Pancreas (tissue), 10 donors: ENCODE results near the gene PPP3CA. TPM values are rescaled to one million over a fixed set of nuclear protein-coding genes. Genes with fewer than 3 reads are reported as not detected.

Experiments used
- ATAC-seq, 4 donors: fragments of 200-7000 bp; cut with Tn5 transposase; one replicate each; pipeline versions ENCODE4 v1.8.0 to v1.9.1; 2020; ENCODE audit warnings: mild to moderate bottlenecking in 4 of 4, moderate library complexity in 4 of 4
- DNase-seq, 6 donors: peaks; one replicate each; pipeline ENCODE4 v3.0.0-alpha.2; 2020
- FAIRE-seq: peaks from 2 replicates; lab custom pipeline; 2012; peaks lifted over from hg19 to GRCh38; lab: Jason Lieb, UNC
- H3K27ac ChIP-seq, 4 donors: fragments of 200-600 bp; sonication (generic); 1 replicate in 3 of 4; 2 replicates in 1 of 4; pipeline versions ENCODE4 v1.5.0 to v1.8.0; 2020
- H3K27me3 ChIP-seq, 4 donors: fragments of 200-600 bp; one replicate each; pipeline ENCODE4 v1.8.0; 2021
- H3K36me3 ChIP-seq, 3 donors: fragments of 200-600 bp; sonication (generic) in 1 of 3; one replicate each; pipeline versions ENCODE4 v1.5.0 to v1.8.0; 2020 to 2021
- H3K4me1 ChIP-seq, 3 donors: fragments of 200-600 bp; one replicate each; pipeline ENCODE4 v1.8.0; 2021
- H3K4me3 ChIP-seq, 4 donors: fragments of 200-600 bp; sonication (generic) in 2 of 4; one replicate each; pipeline versions ENCODE4 v1.5.0 to v1.8.0; 2020 to 2021
- H3K9me3 ChIP-seq, 4 donors: fragments of 200-600 bp; one replicate each; pipeline ENCODE4 v1.8.0; 2021
- WGBS, 2 donors: extraction: QIAGEN DNeasy Blood & Tissue Kit; methylation state at CpG; one replicate each; pipeline ENCODE4 v1.1.7; 2013; 5-methylcytosine and 5-hydroxymethylcytosine counted together
- intact Hi-C, 3 donors: fragments of 100-400 bp; cut with DNase I; formaldehyde crosslinking; loops; one replicate each; pipeline versions ENCODE4 v1.11.1 to v1.14.2; 2022
- polyA plus RNA-seq, 2 donors: library from polyadenylated mRNA; stranded (reverse); fragments of 200-250 nt; gene quantifications; one replicate each; pipeline ENCODE4 v1.2.3, GENCODE V29; 2013
- total RNA-seq, 6 donors: library from RNA; stranded (reverse); fragmentation: NEBNext Ultra II Directional in 4 of 6; extraction: Animal tissue kit (Norgen Biotek cat#: 25700) in 4 of 6; gene quantifications; one replicate each; pipeline versions ENCODE4 v1.2.1 to v1.2.4, GENCODE V29; 2021 to 2023
- TF ChIP-seq, protein P1 (sequence below), 4 donors: fragments of 200-600 bp; sonication (generic) in 3 of 4; IDR thresholded peaks; one replicate each; pipeline versions ENCODE4 v1.5.0 to v1.8.0; 2021; ENCODE audit warnings: antibody characterized with exemption in 4 of 4
- donor health status: healthy with polysubstance abuse.
- donor health status: DM: no; HTN: no; CAD: no; lungs with moderate emphysema.
- donor health status: DM: no; HTN: no; CAD: no.
- donor health status: control.
- donor health status: control.
- donor health status: Bipolar disorder and iron deficiency.
- donor health status: DM: yes; HTN: yes; CAD: no.
- donor health status: DM: no; HTN: no; CAD: no.
- donor health status: DM: no; HTN: no; CAD: no.
- donor health status: DM: yes; HTN: yes; CAD: no.

PPP3CA gene
- total and polyA plus RNA-seq, 8 donors, result 4.9 to 22.7 (median 10.3) TPM

DNA sequence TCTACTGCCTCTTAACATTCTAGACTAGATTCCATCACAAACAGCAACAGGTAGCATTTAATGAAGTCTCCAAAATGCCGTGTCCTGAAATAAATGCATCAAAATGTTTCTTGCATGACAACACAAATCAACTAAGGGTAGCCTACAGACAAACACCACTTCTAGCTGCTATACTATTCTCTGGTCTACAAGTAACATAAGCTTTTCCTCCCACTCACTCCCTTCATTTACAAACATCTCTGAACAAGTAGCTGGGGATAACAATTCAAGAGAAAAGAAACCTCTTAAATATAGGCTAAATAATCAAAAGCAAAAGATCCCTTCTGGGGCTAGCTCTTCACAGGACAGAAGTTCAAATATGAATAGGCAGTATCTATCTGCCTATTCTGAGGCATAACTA lies 20.8 kb downstream of the PPP3CA start:
- intact Hi-C loops, result no loop called here
- Histone ChIP-seq H3K27ac (no peak overlapping the region), H3K36me3 (no peaks in the 10 kb centered on the region), H3K4me3 (no peak overlapping the region), H3K9me3 (no peaks in the 10 kb centered on the region), H3K27me3 (no peaks in the 10 kb centered on the region), H3K4me1 (peaks cover 0 to 4% (median 0%) of the 10 kb centered on the region in 3 donors)
- TF ChIP-seq, protein P1, sequence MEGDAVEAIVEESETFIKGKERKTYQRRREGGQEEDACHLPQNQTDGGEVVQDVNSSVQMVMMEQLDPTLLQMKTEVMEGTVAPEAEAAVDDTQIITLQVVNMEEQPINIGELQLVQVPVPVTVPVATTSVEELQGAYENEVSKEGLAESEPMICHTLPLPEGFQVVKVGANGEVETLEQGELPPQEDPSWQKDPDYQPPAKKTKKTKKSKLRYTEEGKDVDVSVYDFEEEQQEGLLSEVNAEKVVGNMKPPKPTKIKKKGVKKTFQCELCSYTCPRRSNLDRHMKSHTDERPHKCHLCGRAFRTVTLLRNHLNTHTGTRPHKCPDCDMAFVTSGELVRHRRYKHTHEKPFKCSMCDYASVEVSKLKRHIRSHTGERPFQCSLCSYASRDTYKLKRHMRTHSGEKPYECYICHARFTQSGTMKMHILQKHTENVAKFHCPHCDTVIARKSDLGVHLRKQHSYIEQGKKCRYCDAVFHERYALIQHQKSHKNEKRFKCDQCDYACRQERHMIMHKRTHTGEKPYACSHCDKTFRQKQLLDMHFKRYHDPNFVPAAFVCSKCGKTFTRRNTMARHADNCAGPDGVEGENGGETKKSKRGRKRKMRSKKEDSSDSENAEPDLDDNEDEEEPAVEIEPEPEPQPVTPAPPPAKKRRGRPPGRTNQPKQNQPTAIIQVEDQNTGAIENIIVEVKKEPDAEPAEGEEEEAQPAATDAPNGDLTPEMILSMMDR (IDR thresholded peaks at IDR 0.05), result no peak
- WGBS, 2 donors, result 85 to 95% methylated on average over 1 of the region's 1 CpG
- ATAC-seq, result no peak
- no peak for FAIRE-seq
- no peak for DNase-seq

DNA sequence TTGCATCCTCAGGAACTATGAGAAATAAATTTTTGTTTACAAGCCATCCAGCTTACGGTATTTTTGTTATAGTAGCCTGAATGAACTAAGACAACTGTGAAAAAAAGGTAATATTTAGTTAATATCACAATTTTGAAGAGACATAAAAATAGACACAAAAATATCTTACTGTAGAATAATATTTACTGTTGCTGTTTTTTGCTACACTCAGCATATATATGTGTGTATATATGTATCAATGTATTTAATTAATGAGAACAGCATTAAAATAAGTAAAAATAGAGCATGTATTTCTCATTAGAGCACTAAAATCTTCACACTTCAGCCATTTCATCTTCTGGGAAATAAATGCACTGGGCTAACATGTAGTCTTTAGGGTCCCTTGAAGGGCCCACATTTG lies 24.6 kb downstream of the PPP3CA start:
- Histone ChIP-seq H3K27ac (no peak overlapping the region), H3K36me3 (no peaks in the 10 kb centered on the region), H3K4me1 (peaks cover 0 to 5% (median 4%) of the 10 kb centered on the region in 3 donors), H3K9me3 (no peaks in the 10 kb centered on the region), H3K4me3 (no peak overlapping the region), H3K27me3 (no peaks in the 10 kb centered on the region)
- FAIRE-seq (no peak), ATAC-seq (no peak), DNase-seq (no peak)
- intact Hi-C loops, result no loop called here
- 99 to 100% methylated on average over 1 of the region's 1 CpG for WGBS, 2 donors
- TF ChIP-seq, protein P1 (IDR thresholded peaks at IDR 0.05), result no peak

DNA sequence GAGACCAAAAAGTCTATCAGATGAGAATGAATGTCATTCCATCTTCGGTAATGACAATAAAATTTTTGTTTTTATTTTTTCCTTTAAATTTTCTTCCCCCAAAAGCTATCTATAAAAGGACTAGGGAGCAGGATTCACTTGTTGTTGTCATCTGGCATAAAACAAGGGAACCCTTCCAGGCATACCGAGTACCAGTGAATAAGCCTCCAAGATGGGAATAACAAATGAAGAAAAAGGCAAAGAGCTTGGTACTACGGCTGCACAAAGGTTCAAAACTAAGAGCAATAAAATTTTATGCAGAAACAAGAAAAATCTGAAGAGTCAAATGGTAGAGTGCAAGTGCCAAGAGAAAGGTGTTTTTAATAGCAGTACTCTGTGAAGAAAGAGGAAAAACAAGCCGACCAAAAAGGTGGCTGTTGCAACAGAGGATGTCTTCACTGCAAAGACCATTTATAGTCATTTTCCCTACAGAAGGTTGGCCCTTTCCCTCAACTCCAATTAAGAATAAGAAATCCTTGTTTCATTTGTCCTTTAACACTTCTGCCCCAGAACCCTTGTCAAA lies 25.8 kb downstream of the PPP3CA start:
- Histone ChIP-seq H3K4me1 (peaks cover 0 to 5% (median 0%) of the 10 kb centered on the region in 3 donors), H3K27ac (no peak overlapping the region), H3K27me3 (no peaks in the 10 kb centered on the region), H3K4me3 (no peak overlapping the region), H3K36me3 (no peaks in the 10 kb centered on the region), H3K9me3 (no peaks in the 10 kb centered on the region)
- ATAC-seq (no peak), DNase-seq (no peak), FAIRE-seq (no peak)
- WGBS, 2 donors, result 75 to 82% methylated on average over 4 of the region's 4 CpGs
- intact Hi-C loops, result no loop called here
- TF ChIP-seq, protein P1 (IDR thresholded peaks at IDR 0.05), result no peak

DNA sequence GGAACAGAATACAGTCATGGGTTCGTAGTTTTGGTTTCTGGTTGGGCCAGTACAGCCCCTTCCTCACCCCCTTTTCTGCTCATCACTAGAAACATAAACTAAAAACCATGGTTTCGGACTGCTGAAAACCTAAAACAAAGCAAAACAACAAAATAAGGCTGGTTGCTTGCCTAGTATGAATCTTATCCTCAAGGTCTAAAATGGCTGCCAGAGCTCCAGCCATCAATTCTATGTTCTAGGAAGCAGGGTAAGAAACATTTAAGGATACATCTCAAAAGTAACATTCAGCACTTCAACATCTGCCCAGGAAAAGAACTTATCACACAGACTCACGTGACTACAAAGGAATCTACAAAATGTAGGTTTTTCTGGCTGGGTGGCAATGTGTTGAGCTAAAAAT lies 31.5 kb downstream of the PPP3CA start:
- no peaks in the 10 kb centered on the region for H3K9me3 ChIP-seq
- WGBS, 2 donors, result 97 to 98% methylated on average over 3 of the region's 3 CpGs
- TF ChIP-seq, protein P1 (IDR thresholded peaks at IDR 0.05), result no peak

DNA sequence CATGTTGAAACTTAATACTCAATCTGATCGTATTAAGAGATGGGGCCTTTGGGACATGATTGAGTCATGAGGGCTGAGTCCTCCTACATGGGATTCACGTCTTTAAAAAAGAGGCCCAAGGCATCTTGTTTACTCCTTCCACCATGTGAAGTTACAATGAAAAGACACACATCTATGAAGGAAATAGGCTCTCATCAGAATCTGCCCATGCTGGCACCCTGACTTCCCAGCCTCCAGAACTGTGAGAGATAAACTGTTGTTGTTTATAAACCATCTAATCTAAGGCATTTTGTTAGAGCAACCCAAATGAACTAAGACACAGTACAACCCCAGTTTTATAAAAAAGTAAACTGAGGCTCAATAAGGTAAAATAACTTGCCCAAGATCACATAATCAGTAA lies 32.3 kb downstream of the PPP3CA start:
- Histone ChIP-seq H3K4me1 (peaks cover 0 to 5% (median 0%) of the 10 kb centered on the region in 3 donors), H3K36me3 (no peaks in the 10 kb centered on the region), H3K27me3 (no peaks in the 10 kb centered on the region), H3K4me3 (no peak overlapping the region), H3K27ac (no peak overlapping the region), H3K9me3 (no peaks in the 10 kb centered on the region)
- intact Hi-C loops, result no loop called here
- no peak for DNase-seq
- ATAC-seq, result no peak
- TF ChIP-seq, protein P1 (IDR thresholded peaks at IDR 0.05), result no peak
- 93 to 95% methylated on average over 2 of the region's 2 CpGs for WGBS, 2 donors
- FAIRE-seq, result no peak

More for the DNA sequence above, 31.5 kb downstream of the PPP3CA start:
- DNase-seq (no peak), ATAC-seq (no peak), FAIRE-seq (no peak)
- H3K27ac ChIP-seq, result no peak overlapping the region
- no peaks in the 10 kb centered on the region for H3K27me3 ChIP-seq
- peaks cover 0 to 5% (median 0%) of the 10 kb centered on the region in 3 donors for H3K4me1 ChIP-seq
- no peak overlapping the region for H3K4me3 ChIP-seq
- no peaks in the 10 kb centered on the region for H3K36me3 ChIP-seq
- intact Hi-C loops, result no loop called here
